GM13976 (cell line): ENCODE results near the gene MPRIP.

ENCODE experiments used
- DNase-seq: peaks from one replicate; pipeline ENCODE4 v3.0.0; 2012; ENCODE audit warnings: low spot score
- in situ Hi-C: fragments of 300-500 bp; cut with MboI; formaldehyde crosslinking; loops from one replicate; pipeline ENCODE4 v1.12.0; 2022; ENCODE audit warnings: low sequenced_read_pairs, mixed read lengths, inconsistent platforms; ENCODE audit not compliant: unreplicated experiment
- TF ChIP-seq, protein P1 (sequence below): IDR thresholded peaks from 2 replicates; pipeline ENCODE4 v1.5.1; 2012; ENCODE audit warnings: borderline replicate concordance, mild to moderate bottlenecking; ENCODE audit not compliant: insufficient read depth; ENCODE audit errors: extremely low read depth, missing control alignments, control extremely low read depth

MPRIP gene

DNA sequence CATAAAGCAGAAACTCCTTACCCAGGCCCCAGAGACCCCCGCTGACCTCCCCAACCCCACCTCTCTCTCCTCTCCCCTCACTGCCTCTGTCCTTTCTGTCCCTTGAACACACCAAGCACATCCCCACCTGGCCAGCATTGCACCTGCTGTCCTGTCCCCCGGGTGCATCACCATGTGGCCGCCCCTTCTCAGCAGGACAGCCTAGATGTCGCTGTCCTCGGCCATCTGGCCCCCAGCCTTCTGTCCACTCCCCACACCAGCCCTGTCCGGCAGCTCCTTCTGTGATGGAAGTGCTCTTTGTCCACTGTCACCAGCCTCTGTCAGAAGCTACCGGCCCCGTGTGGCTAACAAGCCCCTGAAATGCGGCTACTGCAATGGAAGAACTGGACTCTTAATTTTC lies 12.3 kb upstream of the MPRIP start:
- in situ Hi-C loops = no loop called here
- no peak for DNase-seq
- TF ChIP-seq, protein P1, sequence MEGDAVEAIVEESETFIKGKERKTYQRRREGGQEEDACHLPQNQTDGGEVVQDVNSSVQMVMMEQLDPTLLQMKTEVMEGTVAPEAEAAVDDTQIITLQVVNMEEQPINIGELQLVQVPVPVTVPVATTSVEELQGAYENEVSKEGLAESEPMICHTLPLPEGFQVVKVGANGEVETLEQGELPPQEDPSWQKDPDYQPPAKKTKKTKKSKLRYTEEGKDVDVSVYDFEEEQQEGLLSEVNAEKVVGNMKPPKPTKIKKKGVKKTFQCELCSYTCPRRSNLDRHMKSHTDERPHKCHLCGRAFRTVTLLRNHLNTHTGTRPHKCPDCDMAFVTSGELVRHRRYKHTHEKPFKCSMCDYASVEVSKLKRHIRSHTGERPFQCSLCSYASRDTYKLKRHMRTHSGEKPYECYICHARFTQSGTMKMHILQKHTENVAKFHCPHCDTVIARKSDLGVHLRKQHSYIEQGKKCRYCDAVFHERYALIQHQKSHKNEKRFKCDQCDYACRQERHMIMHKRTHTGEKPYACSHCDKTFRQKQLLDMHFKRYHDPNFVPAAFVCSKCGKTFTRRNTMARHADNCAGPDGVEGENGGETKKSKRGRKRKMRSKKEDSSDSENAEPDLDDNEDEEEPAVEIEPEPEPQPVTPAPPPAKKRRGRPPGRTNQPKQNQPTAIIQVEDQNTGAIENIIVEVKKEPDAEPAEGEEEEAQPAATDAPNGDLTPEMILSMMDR = no peak

DNA sequence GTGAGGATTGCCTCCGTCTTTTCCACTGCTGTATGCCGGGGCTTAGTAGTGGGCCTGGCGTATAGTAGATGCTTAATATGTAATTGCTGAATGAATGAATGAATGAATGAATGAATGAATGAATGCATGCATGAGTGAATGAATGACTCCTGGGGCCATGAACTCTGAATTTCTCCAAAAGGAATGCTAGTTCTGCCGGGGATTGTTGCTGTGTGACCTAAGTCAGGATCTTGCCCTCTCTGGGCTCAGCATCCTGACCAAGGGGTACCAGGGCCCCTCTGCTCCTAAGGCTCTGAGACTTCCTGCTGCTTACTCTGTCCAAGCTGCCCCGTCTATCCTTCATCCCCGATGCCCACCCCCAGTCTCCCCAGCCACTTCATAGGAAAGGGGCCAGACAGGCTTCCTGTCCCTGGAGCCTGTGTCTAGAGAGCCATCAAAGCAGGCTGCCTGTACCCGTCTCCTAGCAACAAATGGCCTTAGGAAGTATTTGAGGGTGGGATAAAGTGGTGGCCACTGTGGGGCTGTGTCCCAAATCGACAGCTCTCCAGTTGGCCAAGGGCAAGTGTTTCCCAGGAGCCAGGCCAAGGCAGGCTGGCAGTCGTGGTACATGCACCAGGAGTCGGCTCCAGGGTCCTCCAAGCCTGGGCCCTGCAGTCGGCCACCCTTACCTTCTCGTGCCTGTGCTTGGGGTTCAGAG lies 11.6 kb upstream of the MPRIP start:
- DNase-seq = no peak
- in situ Hi-C loops = no loop called here
- TF ChIP-seq, protein P1 = no peak

DNA sequence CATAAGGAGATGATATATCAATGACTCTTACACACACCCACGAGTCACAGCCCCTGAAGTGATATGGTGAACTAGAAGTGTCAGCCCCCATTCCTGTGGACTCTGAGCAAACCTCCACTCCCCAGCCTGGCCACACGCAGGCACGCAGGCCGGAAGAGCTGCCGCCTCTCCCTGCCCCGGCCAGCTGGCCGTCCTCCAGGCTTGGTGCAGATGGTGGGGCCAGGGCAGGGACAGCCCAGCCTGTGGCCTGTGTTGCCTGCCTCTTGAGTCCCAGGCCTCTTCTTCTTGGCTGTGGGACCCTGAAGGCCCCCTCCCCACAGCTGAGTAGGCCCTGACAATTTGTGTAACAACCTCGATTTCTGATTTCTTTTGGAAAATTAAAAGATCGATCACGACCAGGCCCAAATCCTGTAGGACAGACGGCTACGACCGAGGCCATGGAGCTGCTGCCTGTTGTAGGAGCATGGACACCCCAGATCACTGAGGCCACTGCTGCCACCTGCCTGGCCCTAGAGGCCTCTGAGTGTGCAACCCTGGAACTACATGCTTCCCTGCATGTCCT lies 10.0 kb upstream of the MPRIP start:
- in situ Hi-C loops = no loop called here
- TF ChIP-seq, protein P1 = no peak
- DNase-seq = no peak

DNA sequence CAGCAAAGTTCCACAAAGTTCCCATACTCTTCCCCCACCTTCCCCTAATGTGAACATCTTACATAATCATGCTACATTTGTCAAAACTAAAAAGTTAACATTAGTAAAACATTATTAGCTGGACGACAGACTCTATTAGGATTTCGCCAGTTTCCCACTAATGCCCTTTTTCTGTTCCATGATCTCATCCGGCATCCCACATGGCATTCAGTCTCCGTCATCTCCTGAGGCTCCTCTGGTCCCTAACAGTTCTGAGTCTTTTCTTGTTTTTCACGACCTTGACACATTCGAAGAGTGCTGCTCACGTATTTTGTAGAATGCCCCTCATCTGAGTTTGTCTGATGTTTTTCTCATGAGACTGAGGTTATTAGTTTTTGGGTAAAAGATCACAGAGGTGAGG lies 8.8 kb upstream of the MPRIP start:
- DNase-seq = no peak
- in situ Hi-C loops = no loop called here
- TF ChIP-seq, protein P1 = no peak

DNA sequence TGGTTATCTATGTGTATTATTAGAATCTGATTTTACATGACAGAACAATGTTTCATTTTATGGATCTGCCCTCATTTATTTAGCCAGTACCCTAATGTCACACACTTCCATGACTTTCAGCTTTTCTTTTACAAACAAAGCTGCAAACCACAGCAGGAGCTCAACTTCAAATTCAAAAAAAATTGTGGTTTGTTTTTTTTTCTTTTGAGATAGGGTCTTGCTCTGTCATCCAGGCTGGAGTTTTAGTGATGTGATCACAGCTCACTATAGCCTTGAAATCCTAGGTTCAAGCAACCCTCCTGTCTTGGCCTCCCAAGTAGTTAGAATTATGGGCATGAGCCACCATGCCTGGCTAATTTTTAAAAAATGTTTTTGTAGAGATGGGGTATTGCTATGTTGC lies 8.2 kb upstream of the MPRIP start:
- no peak for DNase-seq
- TF ChIP-seq, protein P1 = no peak
- in situ Hi-C loops = no loop called here

DNA sequence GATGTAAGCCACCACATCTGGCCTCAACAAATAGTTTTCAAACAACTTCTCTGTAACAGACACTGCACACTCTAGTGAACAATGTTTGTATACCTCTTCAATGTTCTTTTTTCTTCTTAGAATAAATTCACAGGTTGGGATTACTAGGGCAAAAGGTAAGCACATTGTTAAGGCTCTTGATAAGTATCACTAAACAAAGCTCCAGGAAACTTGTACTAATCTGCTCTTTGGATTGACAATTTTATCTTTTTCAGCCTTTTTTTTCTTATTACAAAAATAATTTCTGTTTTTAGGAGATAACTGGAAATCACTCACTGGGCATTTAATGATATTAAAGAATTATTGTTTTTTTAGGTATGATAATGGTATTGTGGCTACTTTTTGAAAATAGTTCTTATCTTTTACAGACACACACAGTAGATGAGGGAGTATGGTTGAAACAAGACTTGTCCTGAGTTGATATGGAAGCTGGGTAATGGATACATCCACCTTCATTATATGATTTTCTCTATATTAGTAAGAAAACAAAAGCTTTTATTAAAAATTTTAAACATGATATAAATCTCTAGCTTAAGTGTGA lies 7.7 kb upstream of the MPRIP start:
- TF ChIP-seq, protein P1 = no peak
- in situ Hi-C loops = no loop called here
- no peak for DNase-seq

DNA sequence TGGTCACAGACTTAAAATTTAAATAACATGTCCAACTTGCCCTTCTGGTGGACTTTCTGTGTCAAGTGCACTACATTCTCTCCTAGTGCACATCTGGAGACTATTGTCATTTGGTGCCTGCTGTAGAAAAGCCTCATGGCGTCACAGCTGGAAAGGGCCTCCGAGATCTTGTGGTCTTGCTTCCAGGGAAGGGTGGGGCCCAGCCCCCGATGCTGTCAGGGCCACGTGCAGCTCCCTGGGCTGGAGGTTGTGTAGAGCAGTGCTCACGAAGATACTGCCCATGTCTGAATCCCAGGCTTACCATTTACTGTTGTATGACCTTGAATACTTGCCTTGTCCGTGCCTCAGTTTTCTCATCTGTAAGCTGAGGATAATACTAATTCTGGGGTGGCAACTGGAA lies 6.8 kb upstream of the MPRIP start:
- TF ChIP-seq, protein P1 = no peak
- in situ Hi-C loops = no loop called here
- no peak for DNase-seq
